DOHH2 (cell line): Measurements from ENCODE around the gene PAPPA.

ENCODE experiments used
- H3F3A ChIP-seq: fragments of 200-600 bp; sonication (generic), shearing (Covaris generic); 2 replicates; pipeline ENCODE4 v1.6.0; 2016; ENCODE audit warnings: antibody characterized with exemption, mild to moderate bottlenecking; ENCODE audit not compliant: control insufficient read depth, insufficient read depth
- H3K27ac ChIP-seq: fragments of 200-600 bp; sonication (generic); 2 replicates; pipeline ENCODE4 v1.5.1; 2014; ENCODE audit warnings: low read depth, mild to moderate bottlenecking, low read length, moderate library complexity
- H3K27me3 ChIP-seq: fragments of 200-600 bp; sonication (generic); 2 replicates; pipeline ENCODE4 v1.6.1; 2014; ENCODE audit warnings: mild to moderate bottlenecking, low read length, mixed read lengths; ENCODE audit not compliant: control insufficient read depth
- H3K36me3 ChIP-seq: fragments of 200-600 bp; sonication (generic); 2 replicates; pipeline ENCODE4 v1.6.1; 2014; ENCODE audit warnings: mild to moderate bottlenecking, low read length, moderate library complexity, mixed read lengths; ENCODE audit not compliant: control insufficient read depth
- H3K4me1 ChIP-seq: fragments of 200-600 bp; sonication (generic); 2 replicates; pipeline ENCODE4 v1.6.1; 2014; ENCODE audit warnings: mild to moderate bottlenecking, low read length, mixed read lengths; ENCODE audit not compliant: control insufficient read depth
- H3K4me2 ChIP-seq: fragments of 200-600 bp; sonication (generic); 2 replicates; pipeline ENCODE4 v1.6.0; 2014; ENCODE audit warnings: mild to moderate bottlenecking, low read length, moderate library complexity
- H3K4me3 ChIP-seq: fragments of 200-600 bp; sonication (generic); 2 replicates; pipeline ENCODE4 v1.5.1; 2014; ENCODE audit warnings: mild to moderate bottlenecking, low read length, mixed read lengths
- H3K79me2 ChIP-seq: fragments of 200-600 bp; sonication (generic); 2 replicates; pipeline ENCODE4 v1.6.1; 2014; ENCODE audit warnings: mild to moderate bottlenecking, low read length, mixed read lengths; ENCODE audit not compliant: control insufficient read depth
- H3K9me2 ChIP-seq: fragments of 200-600 bp; sonication (generic); replicated peaks from 2 replicates; pipeline ENCODE4 v1.6.1; 2014; ENCODE audit warnings: mild to moderate bottlenecking, low read length, mixed read lengths; ENCODE audit not compliant: control insufficient read depth
- H3K9me3 ChIP-seq: fragments of 200-600 bp; sonication (generic); 2 replicates; pipeline ENCODE4 v1.6.1; 2014; ENCODE audit warnings: antibody characterized with exemption, low read length, mixed read lengths; ENCODE audit not compliant: control insufficient read depth, insufficient read depth
- H4K20me1 ChIP-seq: fragments of 200-600 bp; sonication (generic); 2 replicates; pipeline ENCODE4 v1.6.0; 2014; ENCODE audit warnings: low read depth, mild to moderate bottlenecking, antibody characterized with exemption, low read length, moderate library complexity; ENCODE audit not compliant: control insufficient read depth, insufficient read depth
- CTCF ChIP-seq: fragments of 200-600 bp; sonication (generic); IDR thresholded peaks from one replicate; pipeline ENCODE4 v1.5.1; 2014; ENCODE audit warnings: antibody characterized with exemption, mild to moderate bottlenecking, low read depth, low read length; ENCODE audit not compliant: poor library complexity, severe bottlenecking
- EZH2phosphoT487 ChIP-seq: fragments of 200-600 bp; sonication (generic); IDR thresholded peaks from 2 replicates; pipeline ENCODE4 v1.6.1; 2017; ENCODE audit warnings: borderline replicate concordance, mild to moderate bottlenecking, antibody characterized with exemption, low read length, moderate library complexity, mixed read lengths

Gene PAPPA

GRCh38 chr9:116286297-116286696 lies 132.7 kb downstream of the PAPPA start:
- no peak for TF ChIP-seq CTCF
- no peak for TF ChIP-seq EZH2phosphoT487
- Histone ChIP-seq H3K9me2 (no peaks in the 10 kb centered on the region), H3K79me2 (no peaks in the 10 kb centered on the region), H3K27me3 (no peaks in the 10 kb centered on the region), H3F3A (no peaks in the 10 kb centered on the region), H3K4me1 (no peaks in the 10 kb centered on the region), H4K20me1 (no peaks in the 10 kb centered on the region), H3K4me2 (no peak overlapping the region), H3K36me3 (no peaks in the 10 kb centered on the region), H3K9me3 (no peaks in the 10 kb centered on the region), H3K4me3 (no peak overlapping the region), H3K27ac (no peak overlapping the region)

GRCh38 chr9:116287721-116288120 lies 134.1 kb downstream of the PAPPA start:
- no peaks in the 10 kb centered on the region for H3F3A ChIP-seq
- H3K36me3 ChIP-seq = no peaks in the 10 kb centered on the region
- H3K27me3 ChIP-seq = no peaks in the 10 kb centered on the region
- H3K4me2 ChIP-seq = no peak overlapping the region
- no peaks in the 10 kb centered on the region for H3K9me3 ChIP-seq
- H3K9me2 ChIP-seq = no peaks in the 10 kb centered on the region
- no peaks in the 10 kb centered on the region for H3K79me2 ChIP-seq
- no peaks in the 10 kb centered on the region for H4K20me1 ChIP-seq
- no peak overlapping the region for H3K27ac ChIP-seq
- H3K4me3 ChIP-seq = no peak overlapping the region
- TF ChIP-seq CTCF (no peak), EZH2phosphoT487 (no peak)
- H3K4me1 ChIP-seq = no peaks in the 10 kb centered on the region

GRCh38 chr9:116288658-116289057 lies 135.1 kb downstream of the PAPPA start:
- no peaks in the 10 kb centered on the region for H3K4me1 ChIP-seq

More at GRCh38 chr9:116288658-116289057, 135.1 kb downstream of the PAPPA start:
- H3K27ac ChIP-seq = no peak overlapping the region
- no peaks in the 10 kb centered on the region for H3K9me3 ChIP-seq
- H3K79me2 ChIP-seq = no peaks in the 10 kb centered on the region
- H3K4me3 ChIP-seq = no peak overlapping the region
- H3K4me2 ChIP-seq = no peak overlapping the region
- no peaks in the 10 kb centered on the region for H3K9me2 ChIP-seq
- no peaks in the 10 kb centered on the region for H3K36me3 ChIP-seq
- TF ChIP-seq EZH2phosphoT487 (no peak), CTCF (no peak)
- H3K27me3 ChIP-seq = no peaks in the 10 kb centered on the region
- H3F3A ChIP-seq = no peaks in the 10 kb centered on the region
- no peaks in the 10 kb centered on the region for H4K20me1 ChIP-seq
